ENCODE data around the gene CAMKK1. TPM values are rescaled to one million over a fixed set of nuclear protein-coding genes. Genes with fewer than 3 reads are reported as not detected.

The CAMKK1 gene
- total and polyA plus RNA-seq, 9 of the 15 experiments (the other 6 are each of a cell fraction or from before 2014, with no cell fraction given): 0.34 to 7.5 (median 4.9) TPM

GRCh38 chr17:3870871-3871306 is 22.0 kb downstream of the CAMKK1 start (continued):
- TF ChIP-seq, protein P1, sequence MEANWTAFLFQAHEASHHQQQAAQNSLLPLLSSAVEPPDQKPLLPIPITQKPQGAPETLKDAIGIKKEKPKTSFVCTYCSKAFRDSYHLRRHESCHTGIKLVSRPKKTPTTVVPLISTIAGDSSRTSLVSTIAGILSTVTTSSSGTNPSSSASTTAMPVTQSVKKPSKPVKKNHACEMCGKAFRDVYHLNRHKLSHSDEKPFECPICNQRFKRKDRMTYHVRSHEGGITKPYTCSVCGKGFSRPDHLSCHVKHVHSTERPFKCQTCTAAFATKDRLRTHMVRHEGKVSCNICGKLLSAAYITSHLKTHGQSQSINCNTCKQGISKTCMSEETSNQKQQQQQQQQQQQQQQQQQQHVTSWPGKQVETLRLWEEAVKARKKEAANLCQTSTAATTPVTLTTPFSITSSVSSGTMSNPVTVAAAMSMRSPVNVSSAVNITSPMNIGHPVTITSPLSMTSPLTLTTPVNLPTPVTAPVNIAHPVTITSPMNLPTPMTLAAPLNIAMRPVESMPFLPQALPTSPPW (CRISPR knock-in tag; IDR thresholded peaks at IDR 0.05): peak; percentile 35; the same call in 1 of the 2 replicates
- TF ChIP-seq EWSR1 (IDR thresholded peaks at IDR 0.05; ENCODE audit: borderline replicate concordance, low read depth, partially characterized antibody): no peak
- no peak for TF ChIP-seq GMEB1 (CRISPR knock-in tag; IDR thresholded peaks at IDR 0.05)
- TF ChIP-seq ARID2 (IDR thresholded peaks at IDR 0.05): no peak
- TF ChIP-seq ZNF609 (CRISPR knock-in tag; IDR thresholded peaks at IDR 0.05; ENCODE audit: borderline replicate concordance): no peak
- TF ChIP-seq NFIC (IDR thresholded peaks at IDR 0.05): peak; percentile 56; the same call in 1 of the 2 replicates
- TF ChIP-seq FOXK1 (CRISPR knock-in tag; IDR thresholded peaks at IDR 0.05; ENCODE audit: borderline replicate concordance): no peak
- TF ChIP-seq ARID1B (IDR thresholded peaks at IDR 0.05): peak; percentile 40; the same call in 1 of the 2 replicates
- no peak for TF ChIP-seq MXD1 (CRISPR knock-in tag; IDR thresholded peaks at IDR 0.05; ENCODE audit: borderline replicate concordance, poor library complexity, severe bottlenecking)
- TF ChIP-seq TCF3 (CRISPR knock-in tag; IDR thresholded peaks at IDR 0.05): 0 out of 2 replicates have a peak, but pooled peaks have one; percentile 13
